ENCODE data around the gene FOXO1.

Gene FOXO1

DNA sequence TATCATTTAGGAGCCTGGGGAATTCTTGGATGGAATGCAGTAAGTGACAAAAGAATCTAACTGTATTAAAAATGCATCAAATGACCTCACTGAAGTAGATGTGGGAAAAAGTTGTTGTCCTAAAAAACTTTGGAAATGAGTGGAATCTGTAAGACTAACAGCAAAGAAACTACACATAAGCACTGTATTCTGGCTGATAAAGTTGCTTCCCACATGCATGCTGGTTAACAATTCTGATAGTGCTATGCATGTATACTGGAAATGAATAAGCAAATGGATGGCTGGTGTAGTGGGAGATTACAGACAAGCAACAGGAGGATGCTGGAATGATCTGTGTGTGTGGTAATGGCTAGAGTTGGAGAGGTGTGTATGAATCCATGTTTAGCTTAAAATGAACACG is 138.5 kb downstream of the FOXO1 start:
- Histone ChIP-seq H3K9me3 (ENCODE audit: low read length) (no peaks in the 10 kb centered on the region), H3K4me3 (ENCODE audit: low read depth, low read length, poor library complexity, severe bottlenecking) (no peak overlapping the region), H3K9me2 (ENCODE audit: low read depth, low read length) (no peaks in the 10 kb centered on the region), H3K9ac (ENCODE audit: low read length) (no peak overlapping the region), H2AFZ (ENCODE audit: low read length) (no peak overlapping the region), H3K79me2 (ENCODE audit: insufficient read depth, low read length) (no peaks in the 10 kb centered on the region), H3K27me3 (ENCODE audit: insufficient read depth, low read length) (no peaks in the 10 kb centered on the region), H3K36me3 (ENCODE audit: insufficient read depth, low read length) (no peaks in the 10 kb centered on the region), H3K4me2 (ENCODE audit: low read length) (no peak overlapping the region), H3K4me1 (ENCODE audit: insufficient read depth, low read length, severe bottlenecking) (peaks cover 30% of the 10 kb centered on the region), H3F3A (ENCODE audit: insufficient read depth, low read length) (peaks cover 4% of the 10 kb centered on the region; the same call in 1 of the 2 replicates), H3K27ac (ENCODE audit: low read depth, low read length, poor library complexity, severe bottlenecking) (no peak overlapping the region), H4K20me1 (ENCODE audit: insufficient read depth, low read length) (no peaks in the 10 kb centered on the region)
- no peak for TF ChIP-seq EZH2 (IDR thresholded peaks at IDR 0.05; ENCODE audit: borderline replicate concordance, low read length)
- TF ChIP-seq, protein P1, sequence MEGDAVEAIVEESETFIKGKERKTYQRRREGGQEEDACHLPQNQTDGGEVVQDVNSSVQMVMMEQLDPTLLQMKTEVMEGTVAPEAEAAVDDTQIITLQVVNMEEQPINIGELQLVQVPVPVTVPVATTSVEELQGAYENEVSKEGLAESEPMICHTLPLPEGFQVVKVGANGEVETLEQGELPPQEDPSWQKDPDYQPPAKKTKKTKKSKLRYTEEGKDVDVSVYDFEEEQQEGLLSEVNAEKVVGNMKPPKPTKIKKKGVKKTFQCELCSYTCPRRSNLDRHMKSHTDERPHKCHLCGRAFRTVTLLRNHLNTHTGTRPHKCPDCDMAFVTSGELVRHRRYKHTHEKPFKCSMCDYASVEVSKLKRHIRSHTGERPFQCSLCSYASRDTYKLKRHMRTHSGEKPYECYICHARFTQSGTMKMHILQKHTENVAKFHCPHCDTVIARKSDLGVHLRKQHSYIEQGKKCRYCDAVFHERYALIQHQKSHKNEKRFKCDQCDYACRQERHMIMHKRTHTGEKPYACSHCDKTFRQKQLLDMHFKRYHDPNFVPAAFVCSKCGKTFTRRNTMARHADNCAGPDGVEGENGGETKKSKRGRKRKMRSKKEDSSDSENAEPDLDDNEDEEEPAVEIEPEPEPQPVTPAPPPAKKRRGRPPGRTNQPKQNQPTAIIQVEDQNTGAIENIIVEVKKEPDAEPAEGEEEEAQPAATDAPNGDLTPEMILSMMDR (IDR thresholded peaks at IDR 0.05; ENCODE audit: low read length): no peak

DNA sequence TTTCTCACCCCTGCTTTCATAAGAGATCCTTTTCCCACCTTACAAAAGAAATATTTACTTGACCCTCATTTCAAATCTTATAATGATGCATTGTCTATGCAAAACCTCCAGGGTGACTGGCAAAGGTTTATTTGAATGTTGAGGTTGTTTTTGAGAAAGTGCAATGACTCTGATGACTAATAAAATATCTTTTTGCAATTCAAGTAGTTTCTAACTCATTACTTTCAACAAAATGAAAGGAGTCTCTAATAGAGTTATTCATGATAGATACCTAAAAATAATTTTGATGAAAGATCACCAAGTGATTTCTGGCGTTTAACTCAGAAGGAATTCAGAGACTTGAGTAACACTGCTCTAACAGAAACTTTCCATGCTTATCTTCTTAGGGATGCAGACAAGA is 144.2 kb downstream of the FOXO1 start:
- no peaks in the 10 kb centered on the region for H3K9me3 ChIP-seq (ENCODE audit: low read length)
- H2AFZ ChIP-seq (ENCODE audit: low read length): no peak overlapping the region
- H3K79me2 ChIP-seq (ENCODE audit: insufficient read depth, low read length): no peaks in the 10 kb centered on the region
- H3F3A ChIP-seq (ENCODE audit: insufficient read depth, low read length): no peaks in the 10 kb centered on the region
- H3K9ac ChIP-seq (ENCODE audit: low read length): no peak overlapping the region
- H4K20me1 ChIP-seq (ENCODE audit: insufficient read depth, low read length): no peaks in the 10 kb centered on the region
- H3K27ac ChIP-seq (ENCODE audit: low read depth, low read length, poor library complexity, severe bottlenecking): no peak overlapping the region
- no peak overlapping the region for H3K4me2 ChIP-seq (ENCODE audit: low read length)
- H3K36me3 ChIP-seq (ENCODE audit: insufficient read depth, low read length): no peaks in the 10 kb centered on the region
- no peak for TF ChIP-seq EZH2 (IDR thresholded peaks at IDR 0.05; ENCODE audit: borderline replicate concordance, low read length)
- TF ChIP-seq, protein P1 (IDR thresholded peaks at IDR 0.05; ENCODE audit: low read length): no peak
- H3K4me1 ChIP-seq (ENCODE audit: insufficient read depth, low read length, severe bottlenecking): peaks cover 38% of the 10 kb centered on the region
- H3K9me2 ChIP-seq (ENCODE audit: low read depth, low read length): no peaks in the 10 kb centered on the region
- no peak overlapping the region for H3K4me3 ChIP-seq (ENCODE audit: low read depth, low read length, poor library complexity, severe bottlenecking)
- H3K27me3 ChIP-seq (ENCODE audit: insufficient read depth, low read length): no peaks in the 10 kb centered on the region

DNA sequence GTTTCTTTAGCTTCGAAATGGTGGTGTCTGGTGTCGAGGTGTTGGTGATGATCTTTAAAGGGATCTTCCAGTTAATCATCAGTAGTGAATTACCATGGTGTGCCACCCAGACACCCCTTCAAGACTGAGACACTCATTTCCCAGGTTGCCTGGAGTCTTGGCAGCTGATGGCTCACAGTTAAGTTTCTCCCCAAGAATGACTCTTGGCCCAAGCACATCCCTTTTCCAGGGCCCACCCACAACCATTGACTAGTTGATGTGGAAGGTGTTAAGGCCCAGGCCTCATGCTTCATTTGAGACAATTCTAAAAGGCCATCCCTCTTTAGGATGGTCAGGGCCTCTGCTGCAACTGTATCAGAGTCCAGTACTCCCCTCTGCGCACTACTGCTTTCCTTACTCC is 145.5 kb downstream of the FOXO1 start:
- Histone ChIP-seq H3K4me3 (ENCODE audit: low read depth, low read length, poor library complexity, severe bottlenecking) (no peak overlapping the region), H3K27me3 (ENCODE audit: insufficient read depth, low read length) (no peaks in the 10 kb centered on the region), H3K79me2 (ENCODE audit: insufficient read depth, low read length) (no peaks in the 10 kb centered on the region), H3F3A (ENCODE audit: insufficient read depth, low read length) (no peaks in the 10 kb centered on the region), H4K20me1 (ENCODE audit: insufficient read depth, low read length) (no peaks in the 10 kb centered on the region), H3K4me2 (ENCODE audit: low read length) (no peak overlapping the region), H3K9me3 (ENCODE audit: low read length) (no peaks in the 10 kb centered on the region), H3K4me1 (ENCODE audit: insufficient read depth, low read length, severe bottlenecking) (peaks cover 43% of the 10 kb centered on the region), H3K9me2 (ENCODE audit: low read depth, low read length) (no peaks in the 10 kb centered on the region), H2AFZ (ENCODE audit: low read length) (no peak overlapping the region), H3K36me3 (ENCODE audit: insufficient read depth, low read length) (no peaks in the 10 kb centered on the region), H3K9ac (ENCODE audit: low read length) (no peak overlapping the region), H3K27ac (ENCODE audit: low read depth, low read length, poor library complexity, severe bottlenecking) (no peak overlapping the region)
- TF ChIP-seq, protein P1 (IDR thresholded peaks at IDR 0.05; ENCODE audit: low read length): no peak
